ENCODE measurements around the gene ADARB2.

The ADARB2 gene

GRCh38 chr10:1195828-1196227, 541.5 kb downstream of the ADARB2 start:
- no peak for TF ChIP-seq CEBPB (IDR thresholded peaks at IDR 0.05)
- TF ChIP-seq YY1 (IDR thresholded peaks at IDR 0.05; ENCODE audit: low read depth): no peak
- no peak for TF ChIP-seq REST (IDR thresholded peaks at IDR 0.05; ENCODE audit: low read depth)
- no peak for TF ChIP-seq TAF1 (IDR thresholded peaks at IDR 0.05; ENCODE audit: low read depth)
- no peak for TF ChIP-seq TCF12 (IDR thresholded peaks at IDR 0.05; ENCODE audit: low read depth)
- TF ChIP-seq MAX (IDR thresholded peaks at IDR 0.05): no peak
- no peak for TF ChIP-seq FOXM1 (IDR thresholded peaks at IDR 0.05; ENCODE audit: borderline replicate concordance, low read depth)
- TF ChIP-seq RAD21 (IDR thresholded peaks at IDR 0.05; ENCODE audit: low read depth): no peak
- TF ChIP-seq CREB1 (IDR thresholded peaks at IDR 0.05; ENCODE audit: low read depth): no peak
- TF ChIP-seq TEAD4 (IDR thresholded peaks at IDR 0.05): no peak
- no peak for TF ChIP-seq EP300 (IDR thresholded peaks at IDR 0.05; ENCODE audit: borderline replicate concordance)
- no peak for TF ChIP-seq EGR1 (IDR thresholded peaks at IDR 0.05)
- TF ChIP-seq USF1 (IDR thresholded peaks at IDR 0.05): no peak
- TF ChIP-seq ZBTB7A (IDR thresholded peaks at IDR 0.05; ENCODE audit: low read depth): no peak
- no peak for TF ChIP-seq NFIC (IDR thresholded peaks at IDR 0.05)

GRCh38 chr10:1194161-1194560, 543.2 kb downstream of the ADARB2 start:
- no peak for TF ChIP-seq TEAD4 (IDR thresholded peaks at IDR 0.05)
- no peak for TF ChIP-seq EP300 (IDR thresholded peaks at IDR 0.05; ENCODE audit: borderline replicate concordance)
- TF ChIP-seq CEBPB (IDR thresholded peaks at IDR 0.05): no peak
- TF ChIP-seq FOXM1 (IDR thresholded peaks at IDR 0.05; ENCODE audit: borderline replicate concordance, low read depth): no peak

GRCh38 chr10:1193561-1193960, 543.8 kb downstream of the ADARB2 start:
- TF ChIP-seq MAX (IDR thresholded peaks at IDR 0.05) (no peak), TEAD4 (IDR thresholded peaks at IDR 0.05) (no peak), ZBTB7A (IDR thresholded peaks at IDR 0.05; ENCODE audit: low read depth) (no peak), YY1 (IDR thresholded peaks at IDR 0.05; ENCODE audit: low read depth) (no peak), EP300 (IDR thresholded peaks at IDR 0.05; ENCODE audit: borderline replicate concordance) (no peak), USF1 (IDR thresholded peaks at IDR 0.05) (no peak), FOXM1 (IDR thresholded peaks at IDR 0.05; ENCODE audit: borderline replicate concordance, low read depth) (no peak), REST (IDR thresholded peaks at IDR 0.05; ENCODE audit: low read depth) (no peak), CEBPB (IDR thresholded peaks at IDR 0.05) (no peak), CREB1 (IDR thresholded peaks at IDR 0.05; ENCODE audit: low read depth) (no peak), TAF1 (IDR thresholded peaks at IDR 0.05; ENCODE audit: low read depth) (no peak), RAD21 (IDR thresholded peaks at IDR 0.05; ENCODE audit: low read depth) (no peak), NFIC (IDR thresholded peaks at IDR 0.05) (no peak), EGR1 (IDR thresholded peaks at IDR 0.05) (no peak)

GRCh38 chr10:1191752-1192151, 545.6 kb downstream of the ADARB2 start:
- TF ChIP-seq USF1 (IDR thresholded peaks at IDR 0.05) (no peak), FOXM1 (IDR thresholded peaks at IDR 0.05; ENCODE audit: borderline replicate concordance, low read depth) (no peak), YY1 (IDR thresholded peaks at IDR 0.05; ENCODE audit: low read depth) (no peak), EGR1 (IDR thresholded peaks at IDR 0.05) (no peak), NFIC (IDR thresholded peaks at IDR 0.05) (no peak), TAF1 (IDR thresholded peaks at IDR 0.05; ENCODE audit: low read depth) (no peak), CREB1 (IDR thresholded peaks at IDR 0.05; ENCODE audit: low read depth) (no peak), TCF12 (IDR thresholded peaks at IDR 0.05; ENCODE audit: low read depth) (no peak), CEBPB (IDR thresholded peaks at IDR 0.05) (no peak), MAX (IDR thresholded peaks at IDR 0.05) (no peak), TEAD4 (IDR thresholded peaks at IDR 0.05) (no peak), EP300 (IDR thresholded peaks at IDR 0.05; ENCODE audit: borderline replicate concordance) (no peak), ZBTB7A (IDR thresholded peaks at IDR 0.05; ENCODE audit: low read depth) (no peak), REST (IDR thresholded peaks at IDR 0.05; ENCODE audit: low read depth) (no peak), RAD21 (IDR thresholded peaks at IDR 0.05; ENCODE audit: low read depth) (no peak)

Data from Ishikawa (cell line).